ENCODE results near the gene ITGA8. TPM values are rescaled to one million over a fixed set of nuclear protein-coding genes. Genes with fewer than 3 reads are reported as not detected.

The ITGA8 gene
- total RNA-seq, 3 donors from 2014 or later (not counting 1 experiment from before 2014, with no cell fraction given), result not detected

GRCh38 chr10:15741581-15741980 lies 21.9 kb upstream of the ITGA8 start:
- Histone ChIP-seq H3K4me1 (ENCODE audit: control insufficient read depth, insufficient read depth, low read length) (no peaks in the 10 kb centered on the region), H3K4me3 (ENCODE audit: low read length) (no peak overlapping the region), H3K36me3 (ENCODE audit: control insufficient read depth, insufficient read depth, low read length) (no peaks in the 10 kb centered on the region), H3K27me3 (ENCODE audit: control insufficient read depth, insufficient read depth, low read length) (no peaks in the 10 kb centered on the region), H3K27ac (ENCODE audit: low read length) (no peak overlapping the region), H3K9me3 (ENCODE audit: control insufficient read depth, insufficient read depth, low read length) (no peaks in the 10 kb centered on the region)
- Mint-ChIP-seq H3K4me3 (no peak overlapping the region), H3K36me3 (no peaks in the 10 kb centered on the region), H3K4me1 (no peaks in the 10 kb centered on the region), H3K9me3 (no peaks in the 10 kb centered on the region), H3K27ac (no peak overlapping the region), H3K27me3 (ENCODE audit: low read depth in 2 of 2) (peaks cover 4 to 12% of the 10 kb centered on the region in 2 donors)
- intact Hi-C loops (cut with micrococcal nuclease), result no loop called here
- no peak for TF ChIP-seq CTCF (IDR thresholded peaks at IDR 0.05)
- no peak for ATAC-seq
- 87% methylated on average over 5 of the region's 5 CpGs for WGBS (ENCODE audit: insufficient coverage)
- DNase-seq, result no peak

GRCh38 chr10:15740261-15740660 lies 20.5 kb upstream of the ITGA8 start:
- no peak overlapping the region for H3K4me3 Mint-ChIP-seq
- no peaks in the 10 kb centered on the region for H3K4me1 Mint-ChIP-seq
- H3K36me3 Mint-ChIP-seq, result no peaks in the 10 kb centered on the region
- no peaks in the 10 kb centered on the region for H3K9me3 Mint-ChIP-seq
- no peak overlapping the region for H3K4me3 ChIP-seq (ENCODE audit: low read length)
- no peak overlapping the region for H3K27ac ChIP-seq (ENCODE audit: low read length)
- 91% methylated on average over 5 of the region's 6 CpGs for WGBS (ENCODE audit: insufficient coverage)
- no peaks in the 10 kb centered on the region for H3K9me3 ChIP-seq (ENCODE audit: control insufficient read depth, insufficient read depth, low read length)
- intact Hi-C loops (cut with micrococcal nuclease), result no loop called here
- no peaks in the 10 kb centered on the region for H3K36me3 ChIP-seq (ENCODE audit: control insufficient read depth, insufficient read depth, low read length)
- no peak for TF ChIP-seq CTCF (IDR thresholded peaks at IDR 0.05)
- H3K27me3 ChIP-seq (ENCODE audit: control insufficient read depth, insufficient read depth, low read length), result no peaks in the 10 kb centered on the region
- no peak for ATAC-seq
- no peak for DNase-seq
- H3K27ac Mint-ChIP-seq, result no peak overlapping the region
- H3K4me1 ChIP-seq (ENCODE audit: control insufficient read depth, insufficient read depth, low read length), result no peaks in the 10 kb centered on the region
- peaks cover 0 to 19% of the 10 kb centered on the region in 2 donors for H3K27me3 Mint-ChIP-seq (ENCODE audit: low read depth in 2 of 2)

- Mint-ChIP-seq H3K27me3 (ENCODE audit: low read depth in 2 of 2) (peaks cover 0 to 19% of the 10 kb centered on the region in 2 donors), H3K4me1 (no peaks in the 10 kb centered on the region), H3K4me3 (no peak overlapping the region), H3K9me3 (no peaks in the 10 kb centered on the region), H3K27ac (no peak overlapping the region), H3K36me3 (no peaks in the 10 kb centered on the region)
- ATAC-seq (no peak), DNase-seq (no peak)
- no peak for TF ChIP-seq CTCF (IDR thresholded peaks at IDR 0.05)
- Histone ChIP-seq H3K27ac (ENCODE audit: low read length) (no peak overlapping the region), H3K36me3 (ENCODE audit: control insufficient read depth, insufficient read depth, low read length) (no peaks in the 10 kb centered on the region), H3K27me3 (ENCODE audit: control insufficient read depth, insufficient read depth, low read length) (no peaks in the 10 kb centered on the region), H3K4me3 (ENCODE audit: low read length) (no peak overlapping the region), H3K9me3 (ENCODE audit: control insufficient read depth, insufficient read depth, low read length) (no peaks in the 10 kb centered on the region), H3K4me1 (ENCODE audit: control insufficient read depth, insufficient read depth, low read length) (no peaks in the 10 kb centered on the region)
- 80% methylated on average over 6 of the region's 9 CpGs for WGBS (ENCODE audit: insufficient coverage)
- intact Hi-C loops (cut with micrococcal nuclease), result no loop called here
Observed at GRCh38 chr10:15739254-15739970, 19.7 kb upstream of the ITGA8 start.
